ENCODE data around the gene NXF3.
"Not testable (repeated sequence)": the region's sequence is repeated elsewhere in the genome, so short reads cannot be mapped to it uniquely, and the experiment has no call there.

Gene NXF3

DNA sequence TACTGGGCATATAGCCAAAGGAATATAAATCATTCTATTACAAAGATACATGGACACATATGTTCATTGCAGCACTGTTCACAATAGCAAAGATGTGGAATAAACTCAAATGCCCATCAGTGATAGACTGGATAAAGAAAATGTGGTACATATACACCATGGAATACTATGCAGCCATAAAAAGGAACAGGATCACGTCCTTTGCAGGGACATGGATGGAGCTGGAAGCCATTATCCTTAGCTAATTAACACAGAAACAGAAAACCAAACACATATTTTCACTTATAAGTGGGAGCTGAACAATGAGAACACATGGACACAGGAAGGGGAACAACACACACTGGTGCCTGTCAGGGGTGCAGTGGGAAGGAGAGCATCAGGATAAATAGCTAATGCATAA, 59.6 kb downstream of the NXF3 start:
- not testable (repeated sequence) for DNase-seq

All from stimulated activated CD4-positive, alpha-beta T cell treated with anti-CD3 and anti-CD28 coated beads, Interleukin-15, amount 100 ng/mL, for 24 hours (primary cell).